Measurements from ENCODE around the gene BTBD9.

DNA sequence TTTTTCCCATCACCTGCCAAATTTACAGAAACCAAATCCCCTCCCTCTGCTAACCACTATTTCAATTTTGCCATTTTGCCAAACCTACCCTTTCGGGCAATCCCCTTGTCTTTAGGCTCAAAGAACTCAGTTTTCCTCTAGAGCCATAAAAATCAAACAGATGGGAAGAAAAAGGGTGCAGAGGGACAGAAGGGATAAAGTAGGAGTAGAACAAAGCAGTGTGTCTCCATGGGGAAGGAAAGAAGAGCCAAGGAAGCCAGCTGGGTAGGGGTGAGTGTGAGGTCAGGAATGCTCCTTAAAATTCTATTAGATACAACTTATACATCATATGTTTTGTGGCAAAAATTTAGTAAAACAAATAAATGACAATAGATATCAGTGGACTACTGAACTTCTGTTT, 316.5 kb downstream of the BTBD9 start:
- TF ChIP-seq YY1 (IDR thresholded peaks at IDR 0.05; ENCODE audit: insufficient read depth, insufficient read length): no peak
- TF ChIP-seq ZNF274 (IDR thresholded peaks at IDR 0.05; ENCODE audit: low read depth, low read length): no peak
- TF ChIP-seq SUZ12 (IDR thresholded peaks at IDR 0.05; ENCODE audit: extremely low read depth, insufficient read depth, insufficient read length): no peak

All from NT2/D1 (cell line).